HG02763 (cell line): ENCODE measurements around the gene BDKRB1.

Source experiments
- ATAC-seq: cut with Tn5 transposase; IDR thresholded peaks from one replicate; pipeline ENCODE4 v1.9.1; 2021; ENCODE audit warnings: mild to moderate bottlenecking, moderate library complexity; ENCODE audit not compliant: unreplicated experiment

BDKRB1 gene

DNA sequence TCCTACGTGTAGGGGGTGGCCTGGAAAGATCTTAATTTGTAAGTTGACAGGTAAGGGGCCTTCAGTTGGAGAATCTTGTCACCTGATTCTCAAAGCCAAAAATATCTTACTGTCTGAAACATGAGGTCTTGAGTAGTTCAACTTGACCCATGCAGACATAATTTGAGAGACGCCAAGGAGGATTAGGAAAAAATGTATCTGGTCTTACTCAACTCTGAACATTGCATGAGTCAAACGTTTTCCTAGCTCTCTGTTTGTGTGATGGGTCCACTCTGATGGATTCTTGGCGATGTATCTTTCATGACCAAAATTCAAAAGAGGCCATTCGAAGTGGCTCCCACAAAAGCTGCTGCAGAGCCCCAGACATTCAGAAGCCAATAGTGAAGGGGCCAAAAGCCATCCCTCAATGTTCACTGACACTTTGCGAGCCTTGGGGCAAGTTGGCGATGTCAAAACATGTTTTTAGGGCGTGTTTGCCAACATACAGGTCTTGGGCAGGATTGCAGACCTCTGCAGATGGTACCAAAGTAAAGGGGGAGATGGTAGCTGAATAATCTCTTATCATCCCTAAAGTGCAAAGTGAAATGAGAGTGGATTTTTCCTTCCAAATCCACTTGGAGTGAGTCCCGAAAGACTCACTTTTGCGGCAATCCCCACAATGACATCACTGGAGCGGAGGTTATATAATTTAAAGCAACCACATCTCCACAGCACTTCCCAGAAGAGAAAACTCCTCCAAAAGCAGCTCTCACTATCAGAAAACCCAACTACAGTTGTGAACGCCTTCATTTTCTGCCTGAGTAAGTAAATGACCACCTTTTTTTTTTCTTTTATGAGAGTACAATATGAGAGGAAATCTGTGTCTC lies at the start of gene BDKRB1:
Gene BDKRB1 (plus strand): TSS at position 710 of the 866 bp plus-strand sequence. CDS start 7,473 bp downstream, outside the sequence.
- ATAC-seq: no peak

- ATAC-seq: no peak
Observed at GRCh38 chr14:96206461-96206860, 49.5 kb upstream of the BDKRB1 start.

- no peak for ATAC-seq
Observed at GRCh38 chr14:96207686-96208085, 48.3 kb upstream of the BDKRB1 start.

DNA sequence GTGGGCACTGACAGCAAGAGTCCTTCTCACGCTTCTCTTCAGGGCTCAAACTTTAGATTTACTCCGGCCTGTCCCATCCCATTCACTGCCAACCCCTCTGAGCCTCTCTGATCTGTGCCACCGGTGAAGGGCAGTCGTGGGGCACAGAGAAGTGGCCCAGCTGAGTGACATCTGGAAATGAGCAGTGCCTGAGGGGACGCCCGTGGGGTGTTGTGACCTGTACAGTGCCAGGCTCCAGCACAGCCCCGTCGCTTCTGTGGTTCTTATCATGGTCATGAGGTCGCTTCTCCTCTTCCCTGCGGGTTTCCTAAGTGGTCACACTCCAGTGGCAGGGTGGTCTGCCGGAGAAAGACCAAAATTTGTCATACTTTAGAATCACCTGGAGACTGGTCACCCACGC lies 47.3 kb upstream of the BDKRB1 start:
- ATAC-seq: no peak

GRCh38 chr14:96212140-96212539 lies 43.9 kb upstream of the BDKRB1 start:
- no peak for ATAC-seq

- ATAC-seq: no peak
Observed at GRCh38 chr14:96212896-96213295, 43.1 kb upstream of the BDKRB1 start.

DNA sequence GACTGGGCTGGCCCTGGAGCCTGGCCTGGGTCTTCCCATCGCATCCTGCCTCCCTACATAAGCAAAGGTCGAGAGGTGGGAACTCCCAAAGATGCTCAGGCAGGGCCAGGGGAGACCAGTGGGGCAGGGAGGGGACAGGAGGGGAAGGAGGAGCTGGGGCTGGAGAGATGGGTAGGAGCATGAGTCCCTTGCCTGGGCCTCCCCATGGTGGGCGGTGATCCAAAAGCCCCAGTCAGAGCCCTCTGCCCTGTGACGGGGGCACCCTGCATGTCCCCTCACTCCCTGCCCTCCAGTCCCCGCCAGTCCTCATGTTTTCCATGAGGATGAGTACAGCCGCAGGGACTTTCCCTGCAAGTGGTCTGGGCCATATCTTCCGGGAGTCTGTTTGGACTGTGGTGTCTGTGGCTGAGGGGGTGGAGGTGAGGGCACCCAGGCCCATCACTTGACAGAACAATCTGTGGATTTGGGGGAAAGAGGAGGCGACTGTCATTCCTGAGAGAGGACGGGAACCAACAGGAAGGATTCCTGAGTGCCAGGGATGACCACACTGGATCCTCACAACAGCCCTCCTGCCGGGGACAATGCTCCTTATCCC lies 42.0 kb upstream of the BDKRB1 start:
- ATAC-seq: no peak

DNA sequence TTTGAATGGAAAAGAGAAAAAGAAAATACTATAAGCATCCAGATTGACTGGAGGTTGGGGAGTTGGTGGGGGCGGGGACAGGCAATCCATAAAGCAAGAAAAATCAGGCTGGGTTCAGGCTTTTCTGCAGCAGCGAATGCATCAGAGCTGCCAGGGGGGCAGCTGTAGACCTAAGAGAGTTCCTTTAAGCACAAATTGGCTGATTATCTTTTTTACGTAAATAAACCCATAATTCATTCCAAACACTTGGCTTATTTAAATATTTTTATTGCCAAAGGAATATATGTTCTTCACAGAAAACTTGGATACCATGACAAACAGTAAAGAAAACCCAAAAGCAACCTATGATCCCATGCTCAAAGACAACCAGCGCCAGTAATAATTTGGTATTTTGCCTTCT lies 41.2 kb upstream of the BDKRB1 start:
- no peak for ATAC-seq

- no peak for ATAC-seq
Observed at GRCh38 chr14:96215452-96216244, 40.4 kb upstream of the BDKRB1 start.

- ATAC-seq: no peak
Observed at GRCh38 chr14:96216627-96217026, 39.4 kb upstream of the BDKRB1 start.

DNA sequence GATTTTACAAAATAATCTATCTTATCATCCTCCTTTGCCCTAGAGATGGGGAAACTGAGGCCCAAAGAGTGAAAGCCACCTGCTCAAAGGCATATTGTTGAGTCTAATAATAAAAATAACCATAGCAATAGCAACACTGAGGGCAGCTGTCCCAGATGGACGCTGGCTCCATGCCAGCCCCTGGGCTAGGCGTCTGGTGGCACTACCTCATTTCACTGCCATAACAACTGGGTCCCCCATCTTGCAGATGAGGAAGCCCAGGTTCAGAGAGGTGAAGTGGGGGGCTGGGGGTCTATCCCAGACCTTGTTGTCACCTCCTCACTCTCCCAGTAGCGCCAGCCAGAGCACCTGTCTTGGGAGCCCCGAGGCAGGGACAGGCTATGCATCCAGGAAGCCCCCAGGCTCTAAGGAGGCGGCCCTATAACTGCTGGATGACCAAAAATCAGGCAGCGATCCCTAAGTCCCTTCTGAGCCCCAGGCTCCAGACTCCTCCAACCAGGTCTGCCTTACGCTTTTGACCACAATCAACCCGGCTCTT lies 38.6 kb upstream of the BDKRB1 start:
- ATAC-seq: no peak

DNA sequence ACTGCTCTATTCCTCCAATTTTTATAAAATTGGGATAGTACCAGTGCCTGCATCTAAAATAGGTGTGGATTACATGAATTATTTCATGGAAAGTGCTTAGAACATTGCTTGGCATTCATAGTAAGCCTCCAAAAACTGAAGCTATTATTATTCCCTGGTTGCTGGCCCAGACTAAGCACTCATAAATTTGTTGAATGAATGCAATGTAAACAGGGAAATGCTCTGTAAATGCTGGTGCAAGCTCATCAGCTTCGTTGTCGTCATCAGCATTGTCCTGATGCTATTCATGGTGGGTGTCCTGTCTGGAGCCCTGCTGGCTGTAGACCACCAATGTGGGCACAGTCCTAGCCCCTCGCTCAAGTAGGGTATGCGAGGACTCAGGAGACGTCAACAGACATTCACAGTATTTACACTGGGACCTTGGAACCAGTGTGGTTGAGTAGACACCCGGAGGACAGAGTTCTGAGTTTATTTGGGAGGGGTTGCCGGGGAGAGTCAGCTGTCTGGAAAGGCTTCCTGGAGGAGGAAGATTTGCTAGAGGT lies 34.8 kb upstream of the BDKRB1 start:
- no peak for ATAC-seq

- no peak for ATAC-seq
Observed at GRCh38 chr14:96221841-96222240, 34.2 kb upstream of the BDKRB1 start.

DNA sequence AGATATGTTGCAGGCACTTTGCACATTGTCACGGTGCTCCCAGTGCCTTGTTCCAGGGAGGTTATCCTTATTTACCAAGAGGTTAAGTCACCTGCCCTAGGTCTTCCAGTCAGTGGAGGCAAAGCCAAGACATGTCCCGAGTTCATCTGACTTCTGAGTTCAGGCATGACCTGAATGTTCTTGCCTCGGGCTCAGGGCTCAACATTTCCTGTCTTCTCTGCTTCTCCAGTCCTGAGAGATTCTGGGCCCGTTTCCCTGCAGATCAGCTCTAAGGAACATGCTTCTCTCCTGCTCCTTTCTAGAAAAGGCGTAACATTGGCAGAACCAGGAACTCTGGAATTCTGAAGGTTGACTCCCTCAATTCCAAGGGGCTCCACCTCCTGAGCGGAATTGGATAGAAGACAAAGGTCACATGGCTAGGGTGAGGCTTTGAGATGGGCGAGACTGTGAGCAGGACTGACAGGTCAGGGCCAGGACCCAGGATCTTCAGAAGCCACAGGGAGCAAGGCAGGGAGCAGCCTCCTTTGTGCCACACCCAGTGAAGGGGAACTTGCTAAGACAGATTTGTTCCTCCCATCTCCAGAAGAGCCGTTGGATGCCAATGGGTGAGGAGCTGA lies 31.4 kb upstream of the BDKRB1 start:
- no peak for ATAC-seq

DNA sequence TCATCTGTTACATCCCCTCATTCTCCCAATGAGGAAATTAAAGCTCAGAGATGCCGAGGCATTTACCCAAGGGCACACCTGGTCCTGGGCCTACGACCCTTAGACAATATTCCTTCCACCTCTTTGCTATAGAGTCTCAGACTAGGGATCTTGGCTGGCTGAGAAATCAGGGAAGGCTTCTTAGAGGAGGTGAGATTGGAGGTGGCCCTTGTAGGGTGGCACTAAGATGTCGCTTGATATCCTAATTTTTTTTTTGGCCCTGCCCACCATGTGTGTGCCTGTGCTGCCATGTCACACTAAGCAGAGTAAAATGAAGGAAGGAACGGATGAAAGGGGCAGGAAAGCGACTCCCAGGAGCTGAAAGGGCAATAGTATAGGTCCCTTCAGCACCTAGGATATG lies 30.8 kb upstream of the BDKRB1 start:
- no peak for ATAC-seq

- ATAC-seq: no peak
Observed at GRCh38 chr14:96225745-96226151, 30.3 kb upstream of the BDKRB1 start.

- ATAC-seq: no peak
Observed at GRCh38 chr14:96227428-96227827, 28.6 kb upstream of the BDKRB1 start.

DNA sequence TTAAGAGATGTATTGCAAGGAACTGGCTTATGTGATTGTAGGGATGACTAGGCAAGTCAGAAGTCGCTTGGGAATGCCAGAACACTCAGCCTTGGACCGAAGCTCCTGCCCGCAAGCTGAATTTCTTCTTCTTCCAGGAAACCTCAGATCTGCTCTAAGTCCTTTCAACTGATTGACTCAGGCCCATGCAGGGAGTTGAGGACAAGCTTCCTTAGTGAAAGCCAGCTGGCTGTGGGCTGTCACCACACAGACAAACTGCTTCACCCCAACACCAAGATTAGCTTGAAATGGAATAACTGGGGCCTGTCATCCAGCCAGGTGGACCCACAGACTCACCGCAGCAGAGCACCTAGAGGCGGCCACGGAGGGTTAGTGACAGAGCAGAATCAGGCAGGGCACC lies 26.7 kb upstream of the BDKRB1 start:
- no peak for ATAC-seq

- ATAC-seq: no peak
Observed at GRCh38 chr14:96231056-96231455, 25.0 kb upstream of the BDKRB1 start.

DNA sequence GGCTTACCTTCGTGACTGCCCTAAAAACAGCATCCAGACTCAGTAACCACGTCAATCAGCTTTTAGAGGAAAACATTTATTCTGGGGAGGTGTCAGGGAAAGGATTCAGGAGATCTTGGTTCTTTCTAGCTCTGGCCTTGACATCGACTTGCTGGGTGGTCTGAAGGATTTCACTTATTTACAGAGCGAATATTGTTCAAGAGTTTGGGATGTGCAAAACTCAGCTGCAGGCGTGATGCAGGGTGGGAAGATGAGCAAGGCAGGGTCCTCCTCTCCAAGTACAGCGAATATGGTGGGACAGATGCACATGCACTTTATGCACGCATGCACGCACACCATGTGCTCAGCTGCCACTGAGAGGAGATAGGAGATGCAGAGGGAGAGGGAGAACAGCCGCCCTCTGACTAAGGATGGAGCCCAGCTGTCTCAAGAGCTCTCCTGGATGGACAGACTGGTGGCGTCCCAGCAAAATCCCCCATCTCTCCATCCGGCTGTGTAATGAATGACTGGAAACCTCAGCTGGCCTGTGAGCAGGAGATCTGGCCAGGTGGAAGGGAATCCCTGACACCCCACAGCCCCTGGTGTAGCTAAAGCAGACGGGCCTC lies 24.4 kb upstream of the BDKRB1 start:
- no peak for ATAC-seq
